ENCODE results near the gene ST3GAL4. TPM values are rescaled to one million over a fixed set of nuclear protein-coding genes. Genes with fewer than 3 reads are reported as not detected.

ST3GAL4 gene
- total RNA-seq, 1 experiment from 2014 or later = 13.6 TPM

- H2BK120ac ChIP-seq (ENCODE audit: low read depth, low read length, poor library complexity, severe bottlenecking) = no peak overlapping the region
- Mint-ChIP-seq H3K27ac (no peak overlapping the region), H3K9me3 (no peaks in the 10 kb centered on the region), H3K4me3 (no peak overlapping the region; a peak in 1 of 5 replicates), H3K36me3 (ENCODE audit: insufficient read depth in 1 of 3, low read depth in 3 of 3) (no peaks in the 10 kb centered on the region), H3K4me1 (peaks cover 21 to 34% of the 10 kb centered on the region in 2 experiments), H3K27me3 (ENCODE audit: low read depth) (peaks cover 7% of the 10 kb centered on the region)
- H4K20me1 ChIP-seq (ENCODE audit: control insufficient read depth, insufficient read depth, insufficient read length) = no peaks in the 10 kb centered on the region
- no peak overlapping the region for H3K4ac ChIP-seq (ENCODE audit: low read depth, low read length)
- H4K91ac ChIP-seq (ENCODE audit: insufficient read length, low read depth, low read length) = no peak overlapping the region
- no peak overlapping the region for H3K27ac ChIP-seq (ENCODE audit: insufficient read length, low read depth, low read length)
- no CpG with 5 or more reads among the region's 21 CpGs for WGBS (ENCODE audit: extremely low coverage, insufficient read length, low lambda C conversion rate)
- no peak overlapping the region for H2BK15ac ChIP-seq (ENCODE audit: low read depth, low read length)
- DNase-seq = peak; percentile 92
- TF ChIP-seq CTCF (conservative IDR thresholded peaks at IDR 0.05) = peak; percentile 98
- H3K79me2 ChIP-seq (ENCODE audit: insufficient read depth, low read length) = no peaks in the 10 kb centered on the region
- H2BK5ac ChIP-seq (ENCODE audit: insufficient read length, low read length) = no peak overlapping the region
- H3K14ac ChIP-seq (ENCODE audit: insufficient read depth, low read length) = no peak overlapping the region
- no peak overlapping the region for H2BK12ac ChIP-seq (ENCODE audit: insufficient read length, low read depth, low read length)
- H4K8ac ChIP-seq (replicated peaks; ENCODE audit: insufficient read length, low read depth, low read length) = no peak overlapping the region
- no peak overlapping the region for H4K5ac ChIP-seq (ENCODE audit: insufficient read length, low read depth, low read length)
- no peak overlapping the region for H3K23ac ChIP-seq (ENCODE audit: insufficient read length, low read depth, low read length)
- H3K9me3 ChIP-seq (ENCODE audit: control insufficient read depth, low read depth, low read length) = no peaks in the 10 kb centered on the region
- no peak overlapping the region for H3K18ac ChIP-seq (ENCODE audit: insufficient read length, low read depth, low read length)
- peak overlapping the region; percentile 23 for H3K4me2 ChIP-seq (ENCODE audit: insufficient read depth, insufficient read length, low read length)
- no peak overlapping the region for H2AFZ ChIP-seq (ENCODE audit: low read length)
- H2BK20ac ChIP-seq (ENCODE audit: low read depth, low read length, poor library complexity, severe bottlenecking) = no peak overlapping the region
- no peaks in the 10 kb centered on the region for H3K79me1 ChIP-seq (ENCODE audit: insufficient read depth, low read depth, low read length, poor library complexity, severe bottlenecking)
- peaks cover 3% of the 10 kb centered on the region; the same call in 1 of the 2 replicates for H3K4me1 ChIP-seq (ENCODE audit: insufficient read depth, low read length)
- no peak overlapping the region for H2AK5ac ChIP-seq (ENCODE audit: insufficient read length, low read length)
- H3K27me3 ChIP-seq (ENCODE audit: insufficient read depth, low read length) = no peaks in the 10 kb centered on the region
- no peaks in the 10 kb centered on the region for H3K23me2 ChIP-seq (ENCODE audit: insufficient read length, low read depth, low read length, poor library complexity, severe bottlenecking)
- H3K9ac ChIP-seq (ENCODE audit: extremely low read depth, insufficient read length, low read length) = no peak overlapping the region
- no peak overlapping the region for H3T11ph ChIP-seq (ENCODE audit: low read length)
- H3K56ac ChIP-seq (ENCODE audit: insufficient read length, low read depth, low read length) = no peak overlapping the region
Measured at GRCh38 chr11:126440792-126441514, 85.5 kb downstream of the ST3GAL4 start.

Measured in H9 (cell line).